ENCODE data around the gene NUBP1.

Gene NUBP1

GRCh38 chr16:10799736-10800135, 56.1 kb downstream of the NUBP1 start:
- Mint-ChIP-seq H3K27me3 (peaks cover 25% of the 10 kb centered on the region), H3K9me3 (no peaks in the 10 kb centered on the region), H3K4me3 (no peak overlapping the region), H3K27ac (no peak overlapping the region), H3K36me3 (no peaks in the 10 kb centered on the region), H3K4me1 (no peaks in the 10 kb centered on the region)
- CTCF ChIA-PET: no interaction called here
- DNase-seq: no peak

- peaks cover 29% of the 10 kb centered on the region for H3K27me3 Mint-ChIP-seq
- no peaks in the 10 kb centered on the region for H3K9me3 Mint-ChIP-seq
- no peak for DNase-seq
- no peaks in the 10 kb centered on the region for H3K4me1 Mint-ChIP-seq
- H3K4me3 Mint-ChIP-seq: no peak overlapping the region
- no peaks in the 10 kb centered on the region for H3K36me3 Mint-ChIP-seq
- CTCF ChIA-PET: no interaction called here
- no peak overlapping the region for H3K27ac Mint-ChIP-seq
These were observed 61.7 kb downstream of the NUBP1 start for GRCh38 chr16:10805334-10805733.

GRCh38 chr16:10806698-10807097, 63.1 kb downstream of the NUBP1 start:
- Mint-ChIP-seq H3K4me1 (no peaks in the 10 kb centered on the region), H3K27ac (no peak overlapping the region), H3K4me3 (no peak overlapping the region), H3K27me3 (peaks cover 25% of the 10 kb centered on the region), H3K36me3 (no peaks in the 10 kb centered on the region), H3K9me3 (no peaks in the 10 kb centered on the region)
- DNase-seq: no peak
- CTCF ChIA-PET: no interaction called here

- Mint-ChIP-seq H3K27me3 (peaks cover 25% of the 10 kb centered on the region), H3K27ac (no peak overlapping the region), H3K9me3 (no peaks in the 10 kb centered on the region), H3K4me1 (no peaks in the 10 kb centered on the region), H3K4me3 (no peak overlapping the region), H3K36me3 (no peaks in the 10 kb centered on the region)
- CTCF ChIA-PET: interaction anchor here (0.8 kb wide), 1 partner anchor 110 kb away, joined by 3 read pairs; no protein-coding TSS in a partner anchor
- DNase-seq: no peak
These were observed 64.6 kb downstream of the NUBP1 start for GRCh38 chr16:10808218-10808617.

GRCh38 chr16:10808850-10809249, 65.2 kb downstream of the NUBP1 start:
- DNase-seq: no peak
- no peak overlapping the region for H3K4me3 Mint-ChIP-seq
- no peaks in the 10 kb centered on the region for H3K4me1 Mint-ChIP-seq
- H3K27ac Mint-ChIP-seq: no peak overlapping the region
- no peaks in the 10 kb centered on the region for H3K36me3 Mint-ChIP-seq
- no peaks in the 10 kb centered on the region for H3K9me3 Mint-ChIP-seq
- peaks cover 25% of the 10 kb centered on the region for H3K27me3 Mint-ChIP-seq
- CTCF ChIA-PET: interaction anchor here (0.8 kb wide), 1 partner anchor 109 kb away, joined by 3 read pairs; no protein-coding TSS in a partner anchor

- CTCF ChIA-PET: no interaction called here
- Mint-ChIP-seq H3K9me3 (no peaks in the 10 kb centered on the region), H3K36me3 (no peaks in the 10 kb centered on the region), H3K27ac (no peak overlapping the region), H3K4me3 (no peak overlapping the region), H3K4me1 (no peaks in the 10 kb centered on the region), H3K27me3 (peaks cover 25% of the 10 kb centered on the region)
- DNase-seq: no peak
These were observed 66.1 kb downstream of the NUBP1 start for GRCh38 chr16:10809706-10810105.

- H3K9me3 Mint-ChIP-seq: no peaks in the 10 kb centered on the region
- peaks cover 30% of the 10 kb centered on the region for H3K27me3 Mint-ChIP-seq
- H3K27ac Mint-ChIP-seq: no peak overlapping the region
- CTCF ChIA-PET: no interaction called here
- H3K4me3 Mint-ChIP-seq: no peak overlapping the region
- no peaks in the 10 kb centered on the region for H3K4me1 Mint-ChIP-seq
- H3K36me3 Mint-ChIP-seq: no peaks in the 10 kb centered on the region
- no peak for DNase-seq
These were observed 68.9 kb downstream of the NUBP1 start for GRCh38 chr16:10812312-10813098.

- CTCF ChIA-PET: no interaction called here
- Mint-ChIP-seq H3K4me1 (no peaks in the 10 kb centered on the region), H3K4me3 (no peak overlapping the region), H3K27ac (no peak overlapping the region), H3K9me3 (no peaks in the 10 kb centered on the region), H3K27me3 (peaks cover 35% of the 10 kb centered on the region), H3K36me3 (no peaks in the 10 kb centered on the region)
- DNase-seq: no peak
These were observed 69.4 kb downstream of the NUBP1 start for GRCh38 chr16:10813099-10813455.

- H3K36me3 Mint-ChIP-seq: no peaks in the 10 kb centered on the region
- H3K9me3 Mint-ChIP-seq: no peaks in the 10 kb centered on the region
- no peaks in the 10 kb centered on the region for H3K4me1 Mint-ChIP-seq
- CTCF ChIA-PET: no interaction called here
- no peak overlapping the region for H3K4me3 Mint-ChIP-seq
- H3K27ac Mint-ChIP-seq: no peak overlapping the region
- H3K27me3 Mint-ChIP-seq: peaks cover 45% of the 10 kb centered on the region
- DNase-seq: no peak
These were observed 73.9 kb downstream of the NUBP1 start for GRCh38 chr16:10817514-10817913.

- CTCF ChIA-PET: no interaction called here
- Mint-ChIP-seq H3K4me3 (no peak within 1 kb of the TSS), H3K9me3 (no peaks in the 10 kb centered on the region), H3K36me3 (no peaks in the 10 kb centered on the region), H3K27ac (no peak within 1 kb of the TSS), H3K4me1 (no peaks in the 10 kb centered on the region), H3K27me3 (peaks cover 49% of the 10 kb centered on the region)
- no peak for DNase-seq
These were observed 74.6 kb downstream of the NUBP1 start, which contains the start of gene TVP23A for GRCh38 chr16:10817963-10818941. Gene TVP23A, minus strand, starts transcription at chr16:10818794. Its CDS starts 301 bp downstream, at chr16:10818493.
